ENCODE results near the gene ZNF200.
A peak's percentile ranks its signal among the peaks of the same experiment; 100 is the strongest.
"Not testable (repeated sequence)": the region's sequence is repeated elsewhere in the genome, so short reads cannot be mapped to it uniquely, and the experiment has no call there.

The ZNF200 gene

DNA sequence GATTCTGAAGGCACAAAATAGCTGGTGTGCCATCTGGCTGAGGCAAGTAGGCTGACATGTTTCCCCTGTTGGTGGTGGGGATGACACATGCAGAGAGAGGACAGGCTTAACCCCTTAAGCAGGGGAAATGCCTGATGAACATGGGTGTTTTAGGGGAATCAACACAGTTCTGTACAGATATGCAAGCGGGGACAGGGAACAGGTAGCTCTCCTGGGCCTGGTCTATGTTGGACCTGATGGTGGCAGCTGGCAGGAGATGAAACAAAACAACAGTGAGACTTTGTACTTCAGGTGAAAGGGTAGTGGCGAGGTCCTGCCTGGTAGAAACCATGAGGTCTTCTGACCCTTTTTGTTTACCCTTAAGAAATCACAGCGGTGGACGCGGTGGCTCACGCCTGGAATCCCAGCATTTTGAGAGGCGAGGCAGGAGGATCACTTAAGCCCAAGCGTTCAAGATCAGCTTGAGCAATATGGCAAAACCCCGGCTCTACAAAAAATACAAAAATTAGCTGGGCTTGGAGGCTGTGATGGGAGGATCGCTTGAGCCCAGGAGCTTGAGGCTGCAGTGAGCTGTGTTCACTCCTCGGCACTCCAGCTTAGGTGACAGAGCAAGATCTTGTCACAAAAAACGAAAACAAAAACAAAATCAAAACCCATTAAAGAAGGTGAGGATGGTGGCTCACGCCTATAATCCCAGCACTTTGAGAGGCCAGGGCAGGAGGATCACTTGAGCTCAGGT, 36.5 kb downstream of the ZNF200 start:
- DNase-seq (ENCODE audit: low spot score) = no peak

DNA sequence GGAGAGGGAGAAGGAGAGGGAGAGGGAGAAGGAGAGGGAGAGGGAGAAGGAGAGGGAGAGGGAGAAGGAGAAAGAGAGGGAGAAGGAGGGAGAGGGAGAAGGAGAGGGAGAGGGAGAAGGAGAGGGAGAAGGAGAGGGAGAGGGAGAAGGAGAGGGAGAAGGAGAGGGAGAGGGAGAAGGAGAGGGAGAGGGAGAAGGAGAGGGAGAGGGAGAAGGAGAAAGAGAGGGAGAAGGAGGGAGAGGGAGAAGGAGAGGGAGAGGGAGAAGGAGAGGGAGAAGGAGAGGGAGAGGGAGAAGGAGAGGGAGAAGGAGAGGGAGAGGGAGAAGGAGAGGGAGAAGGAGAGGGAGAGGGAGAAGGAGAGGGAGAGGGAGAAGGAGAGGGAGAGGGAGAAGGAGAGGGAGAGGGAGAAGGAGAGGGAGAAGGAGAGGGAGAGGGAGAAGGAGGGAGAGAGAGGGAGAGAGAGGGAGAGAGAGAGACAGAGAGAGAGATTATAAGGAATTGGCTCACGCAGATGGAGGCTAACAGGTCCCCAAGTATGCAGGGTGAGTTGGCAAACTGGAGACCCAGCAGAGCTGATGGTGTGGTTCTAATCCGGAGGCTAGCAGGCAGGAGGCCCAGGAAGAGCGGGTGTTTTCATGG, 37.1 kb downstream of the ZNF200 start:
- DNase-seq (ENCODE audit: low spot score) = not testable (repeated sequence)

DNA sequence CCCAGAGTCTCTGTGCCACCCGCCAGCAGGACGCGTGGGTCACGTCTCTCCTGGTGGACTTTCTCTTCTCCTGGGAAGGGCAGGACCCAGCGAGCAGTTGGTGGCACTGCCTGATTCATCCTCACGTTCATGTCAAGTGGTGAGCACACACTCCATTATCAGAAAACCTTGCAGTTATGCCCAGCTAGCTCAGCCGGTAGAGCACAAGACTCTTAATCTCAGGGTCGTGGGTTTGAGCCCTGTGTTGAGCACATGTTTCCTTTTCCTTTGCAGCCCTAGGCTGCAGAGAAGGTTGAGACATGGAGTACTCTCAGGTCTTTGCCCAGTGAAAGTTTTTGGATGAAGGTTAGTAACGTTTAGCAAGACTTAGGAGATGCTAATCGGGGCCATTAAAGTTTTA, 39.0 kb downstream of the ZNF200 start:
- DNase-seq (ENCODE audit: low spot score) = no peak

DNA sequence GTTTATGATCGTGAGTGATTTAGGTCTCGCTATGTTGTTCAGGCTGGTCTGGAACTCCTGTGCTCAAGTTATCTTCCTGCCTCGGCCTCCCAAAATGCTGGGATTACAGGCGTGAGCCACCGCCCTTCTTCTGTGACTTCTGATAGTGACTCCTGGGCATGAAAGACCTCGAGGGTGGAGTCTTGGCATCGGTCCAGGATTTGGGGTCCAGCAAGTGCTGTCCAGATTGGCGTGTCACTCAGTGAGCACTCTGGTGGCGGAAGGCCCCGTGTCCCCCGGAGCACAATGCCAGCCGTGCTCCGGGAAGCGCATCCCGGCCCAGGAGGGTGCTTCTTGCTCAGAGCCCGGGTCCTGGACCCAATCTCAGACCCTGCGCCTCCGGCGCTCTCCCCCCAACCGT, 40.2 kb downstream of the ZNF200 start:
- no peak for DNase-seq (ENCODE audit: low spot score)

DNA sequence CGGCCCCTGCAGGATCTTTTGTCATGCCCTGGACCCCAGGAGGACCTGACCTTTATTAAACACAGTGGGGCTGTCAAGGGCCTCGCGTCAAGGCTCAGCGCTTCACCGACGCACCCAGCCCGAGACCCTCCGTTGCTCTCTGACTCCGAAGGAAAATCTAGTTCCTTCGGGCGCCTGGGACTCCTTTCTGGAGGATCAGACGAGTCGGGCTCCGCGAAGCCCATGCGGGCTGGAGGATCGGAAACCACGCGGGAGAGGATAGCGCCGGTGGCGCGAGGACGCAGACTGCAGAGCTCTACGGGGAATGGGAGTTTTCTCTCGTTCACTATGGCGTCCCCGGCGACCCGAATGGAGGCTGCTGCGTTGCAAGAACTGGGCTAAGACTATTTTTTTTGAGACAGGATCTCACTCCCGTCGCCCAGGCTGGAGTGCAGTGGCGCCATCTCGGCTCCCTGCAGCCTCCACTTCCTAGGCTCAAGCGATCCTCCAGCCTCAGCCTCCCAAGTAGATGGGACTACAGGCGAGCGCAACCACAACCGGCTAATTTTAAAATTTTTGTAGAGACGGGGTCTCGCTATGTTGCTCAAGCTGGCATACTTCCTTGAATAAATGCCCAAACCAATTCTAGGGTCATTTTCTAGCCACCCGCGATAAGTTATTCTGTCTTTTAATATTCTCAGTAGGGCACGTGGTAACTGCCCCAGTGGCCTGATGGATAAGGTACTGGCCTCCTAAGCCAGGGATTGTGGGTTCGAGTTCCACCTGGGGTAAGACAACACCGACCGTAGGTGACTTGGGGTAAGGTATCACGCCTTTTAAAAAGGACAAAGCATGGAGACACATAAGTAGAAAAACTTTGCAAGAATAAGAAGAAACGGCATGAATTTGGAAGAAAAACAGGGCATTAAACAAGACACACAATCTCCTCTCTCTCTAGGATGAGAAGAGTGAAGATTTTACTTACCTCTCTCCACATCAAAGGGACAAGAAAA, 41.4 kb downstream of the ZNF200 start:
- no peak for DNase-seq (ENCODE audit: low spot score)

DNA sequence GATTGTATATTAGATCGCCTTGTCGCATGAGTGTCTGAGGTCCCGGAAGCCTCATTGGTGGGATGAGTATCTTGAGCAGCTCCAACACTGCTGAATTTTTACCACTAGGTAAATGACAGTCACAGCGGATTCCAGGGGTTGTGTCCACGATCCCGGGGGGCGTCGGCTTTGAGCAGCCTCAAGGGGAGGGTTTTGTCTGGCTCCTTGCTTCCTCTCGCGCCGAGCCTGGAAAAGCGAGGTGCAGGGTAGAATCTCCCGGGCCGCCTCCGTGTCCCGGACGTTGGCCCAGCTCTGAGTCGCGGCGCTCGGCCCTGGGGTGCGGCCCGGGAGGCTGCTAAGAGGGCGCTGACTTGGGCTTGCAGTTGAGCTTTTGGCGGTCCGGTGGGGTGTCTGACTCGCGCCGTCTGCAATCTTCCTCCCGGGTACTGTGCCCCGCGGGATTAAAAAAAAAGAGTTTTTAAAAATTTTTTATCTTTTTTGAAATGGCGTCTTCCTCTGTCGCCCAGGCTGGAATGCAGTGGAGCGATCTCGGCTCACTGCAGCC, 42.4 kb downstream of the ZNF200 start:
- no peak for DNase-seq (ENCODE audit: low spot score)

DNA sequence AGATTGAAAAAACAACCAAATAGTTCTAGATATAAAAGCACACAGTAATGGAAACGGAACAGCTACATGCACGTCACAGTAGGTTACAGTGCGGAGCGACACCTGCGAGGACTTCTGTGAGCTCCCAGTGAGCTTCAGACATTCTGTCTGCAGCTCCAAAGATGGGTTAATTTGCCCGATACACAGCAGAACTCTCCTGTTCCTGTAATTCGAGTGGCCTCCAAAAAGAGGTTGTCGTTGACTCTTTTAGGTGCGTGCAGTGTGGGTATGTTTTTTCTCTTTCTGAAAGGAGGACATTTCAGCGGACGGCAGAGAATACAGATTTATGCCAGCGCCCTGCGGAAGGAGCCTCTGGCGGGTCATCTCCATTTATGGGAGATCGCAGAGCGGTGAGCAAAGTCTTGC, 44.0 kb downstream of the ZNF200 start:
- DNase-seq (ENCODE audit: low spot score) = no peak

DNA sequence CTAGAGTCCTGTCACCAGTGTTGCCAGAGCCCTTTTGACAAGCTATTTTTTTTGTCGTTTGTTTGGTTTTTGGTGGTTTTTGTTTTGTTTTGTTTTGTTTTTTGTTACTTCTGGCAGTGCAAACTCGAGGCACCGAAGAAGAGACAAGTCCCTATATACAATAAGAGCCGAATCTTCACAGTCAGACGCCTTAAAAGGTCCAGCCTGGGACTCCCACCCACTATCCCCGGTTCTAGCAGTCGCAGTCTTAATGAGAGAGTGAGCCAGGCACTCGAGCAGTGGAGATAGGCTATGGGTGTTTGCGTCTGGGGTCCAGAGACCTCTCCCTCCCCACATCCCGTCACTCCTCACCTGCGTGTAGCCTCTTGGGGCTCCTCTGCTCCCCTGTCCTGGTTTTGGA, 45.1 kb downstream of the ZNF200 start:
- DNase-seq (ENCODE audit: low spot score) = no peak

DNA sequence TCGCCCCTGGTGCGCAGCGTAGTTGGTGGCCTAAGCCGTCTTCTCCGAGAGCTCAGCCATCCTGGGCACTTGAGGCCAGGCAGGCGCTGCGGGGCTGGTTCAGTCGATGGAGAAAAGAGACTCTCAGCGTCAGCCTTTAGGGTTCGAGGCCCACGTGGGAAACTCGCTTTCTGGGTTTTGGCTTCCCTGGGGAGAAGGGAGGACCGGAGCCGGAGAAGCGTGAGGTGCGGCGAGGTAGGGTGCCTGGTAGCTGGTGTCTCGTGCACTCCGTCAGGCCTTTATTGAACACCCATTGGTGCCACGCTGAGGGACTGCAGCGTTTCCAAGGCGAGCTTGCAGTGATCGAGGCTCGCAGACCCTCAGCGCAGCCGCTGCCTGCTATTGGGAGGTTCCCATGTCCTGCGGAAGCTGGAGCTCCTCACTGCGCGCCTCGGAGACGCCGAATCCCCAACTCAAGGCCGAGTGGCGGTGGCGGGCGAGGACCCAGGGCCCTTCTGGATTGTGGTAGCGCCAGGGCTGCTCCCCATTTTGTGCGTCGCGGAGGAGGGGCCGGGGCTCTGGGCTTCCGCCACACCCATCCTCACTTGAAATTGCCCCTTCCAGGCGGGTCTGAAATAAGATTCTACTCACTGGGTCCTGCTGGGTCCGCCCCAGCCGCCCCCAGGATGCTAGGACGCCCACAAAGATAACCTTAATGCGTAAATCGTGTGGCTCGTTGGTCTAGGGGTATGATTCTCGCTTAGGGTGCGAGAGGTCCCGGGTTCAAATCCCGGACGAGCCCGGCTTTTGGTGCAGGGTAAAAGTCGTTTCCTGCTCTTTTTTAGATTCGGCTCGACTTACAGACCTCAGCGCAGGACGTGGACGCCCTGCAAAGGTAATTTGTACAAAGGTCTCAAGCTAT, 45.8 kb downstream of the ZNF200 start:
- DNase-seq (ENCODE audit: low spot score) = no peak

DNA sequence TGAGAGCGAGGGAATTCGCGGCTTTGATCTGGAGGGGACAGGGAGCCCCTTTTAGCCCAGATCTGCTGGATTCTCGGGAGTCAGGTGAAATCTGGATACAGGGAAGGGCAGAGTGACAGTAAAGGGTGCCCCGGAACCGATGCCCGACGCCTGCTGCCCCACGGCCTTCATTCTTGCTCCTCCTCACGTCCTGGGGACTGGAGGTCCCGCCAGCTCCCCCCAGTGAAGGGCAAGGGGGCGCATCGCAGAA, 46.4 kb downstream of the ZNF200 start:
- no peak for DNase-seq (ENCODE audit: low spot score)

DNA sequence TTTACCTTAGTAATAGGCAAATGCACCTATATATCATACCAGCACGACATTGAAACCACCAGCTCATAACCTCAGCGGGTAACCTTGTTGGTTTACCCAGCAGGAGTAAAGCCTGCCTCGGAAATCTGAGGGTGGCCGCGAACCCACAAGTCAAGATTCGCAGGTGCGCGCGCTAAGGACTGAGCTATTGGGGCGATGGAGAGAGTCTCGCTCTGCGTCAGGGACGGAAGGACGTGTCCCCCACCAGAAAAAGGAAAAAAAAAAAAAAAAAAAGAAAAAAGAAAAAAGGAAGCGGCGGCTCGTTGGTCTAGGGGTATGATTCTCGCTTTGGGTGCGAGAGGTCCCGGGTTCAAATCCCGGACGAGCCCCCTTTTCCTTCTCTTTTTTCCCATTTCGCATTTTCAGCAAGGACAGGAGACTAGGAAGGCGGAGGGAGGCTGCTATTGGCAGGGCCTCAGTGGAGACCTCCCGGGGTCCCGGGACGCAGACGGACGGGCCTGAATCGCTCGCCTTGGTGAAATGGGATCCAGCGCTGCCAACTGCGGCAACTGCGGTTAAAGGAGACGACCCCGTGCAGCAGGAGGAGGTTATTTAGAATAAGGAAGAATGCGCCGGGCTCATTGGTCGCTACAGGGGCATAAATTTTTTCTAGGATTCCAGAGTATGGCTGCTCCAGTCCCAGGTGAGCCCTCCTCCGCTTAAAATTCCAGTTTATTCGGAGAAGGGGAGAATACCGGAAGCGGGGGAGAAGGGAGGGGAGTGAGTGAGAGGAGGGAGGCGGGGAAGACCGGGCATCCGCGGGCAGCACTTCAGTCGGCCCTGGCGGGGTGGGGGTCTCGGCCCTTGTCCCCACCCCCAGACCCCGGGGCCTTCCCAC, 46.9 kb downstream of the ZNF200 start, which contains the start of gene OR1F1:
OR1F1 (plus strand) TSS at position 407 of the 877 bp plus-strand sequence.
- no peak for DNase-seq (ENCODE audit: low spot score)

DNA sequence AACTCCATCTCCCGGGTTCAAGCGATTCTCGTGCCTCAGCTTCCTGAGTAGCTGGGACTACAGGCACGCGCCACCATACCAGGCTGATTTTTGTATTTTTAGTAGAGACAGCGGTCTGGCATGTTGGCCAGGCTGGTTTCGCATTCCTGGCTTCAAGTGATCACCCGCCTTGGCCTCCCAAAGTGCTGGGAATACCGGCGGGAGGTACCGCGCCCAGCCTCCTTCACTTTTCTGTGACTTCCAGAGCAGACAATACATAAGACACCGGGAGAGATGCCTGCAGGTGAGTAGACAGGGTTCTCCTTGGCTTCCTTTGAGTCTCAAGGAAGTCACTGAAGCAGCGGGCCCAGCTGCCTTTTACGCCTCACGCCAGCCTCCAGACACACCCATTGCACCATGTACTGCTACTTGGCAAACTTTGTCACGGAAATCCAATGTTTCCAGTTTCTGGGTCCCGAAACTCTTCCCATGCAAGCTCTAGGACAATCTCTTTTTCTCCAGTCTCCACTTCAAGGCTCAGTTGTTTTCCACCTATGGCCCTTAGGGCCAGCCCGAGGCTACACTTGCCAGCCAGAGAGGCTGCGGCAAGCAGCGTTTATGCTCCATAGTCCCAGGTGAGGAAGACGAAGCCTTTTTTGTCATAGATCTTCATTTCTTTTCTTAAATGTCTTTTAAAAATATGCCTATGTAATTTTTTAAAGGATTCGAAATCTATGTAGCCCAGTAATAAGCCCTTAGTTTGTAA, 47.8 kb downstream of the ZNF200 start:
- DNase-seq (ENCODE audit: low spot score) = no peak

DNA sequence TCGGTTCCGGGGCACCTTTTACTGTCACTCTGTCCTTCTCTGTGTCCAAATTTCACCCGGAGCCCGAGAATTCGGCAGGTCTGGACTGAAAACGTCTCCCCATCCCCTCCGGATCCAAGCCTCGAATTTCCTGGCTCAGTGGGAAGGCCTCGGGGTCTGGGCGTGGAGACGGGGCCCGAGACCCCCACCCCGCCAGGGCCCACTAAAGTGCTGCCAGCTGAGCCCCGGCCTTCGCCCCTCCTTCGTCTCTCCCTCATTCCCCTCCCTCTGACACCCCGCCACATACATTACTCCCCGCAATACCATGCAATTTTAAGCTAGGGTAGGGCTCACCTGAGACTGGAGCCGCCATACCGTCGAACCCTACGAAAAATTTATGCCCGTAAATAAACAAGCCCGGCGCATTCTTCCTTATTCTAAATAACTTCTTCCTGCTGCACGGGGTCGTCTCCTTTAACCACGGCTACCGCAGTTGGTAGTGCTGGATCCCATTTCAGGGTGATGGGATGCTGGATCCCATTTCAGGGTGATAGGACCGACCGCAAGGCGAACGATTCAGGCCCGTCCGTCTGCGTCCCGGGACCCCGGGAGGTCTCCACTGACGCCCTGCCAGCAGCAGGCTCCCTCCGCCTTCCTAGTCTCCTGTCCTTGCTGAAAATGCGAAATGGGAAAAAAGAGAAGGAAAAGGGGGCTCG, 51.4 kb downstream of the ZNF200 start:
- DNase-seq (ENCODE audit: low spot score) = no peak

DNA sequence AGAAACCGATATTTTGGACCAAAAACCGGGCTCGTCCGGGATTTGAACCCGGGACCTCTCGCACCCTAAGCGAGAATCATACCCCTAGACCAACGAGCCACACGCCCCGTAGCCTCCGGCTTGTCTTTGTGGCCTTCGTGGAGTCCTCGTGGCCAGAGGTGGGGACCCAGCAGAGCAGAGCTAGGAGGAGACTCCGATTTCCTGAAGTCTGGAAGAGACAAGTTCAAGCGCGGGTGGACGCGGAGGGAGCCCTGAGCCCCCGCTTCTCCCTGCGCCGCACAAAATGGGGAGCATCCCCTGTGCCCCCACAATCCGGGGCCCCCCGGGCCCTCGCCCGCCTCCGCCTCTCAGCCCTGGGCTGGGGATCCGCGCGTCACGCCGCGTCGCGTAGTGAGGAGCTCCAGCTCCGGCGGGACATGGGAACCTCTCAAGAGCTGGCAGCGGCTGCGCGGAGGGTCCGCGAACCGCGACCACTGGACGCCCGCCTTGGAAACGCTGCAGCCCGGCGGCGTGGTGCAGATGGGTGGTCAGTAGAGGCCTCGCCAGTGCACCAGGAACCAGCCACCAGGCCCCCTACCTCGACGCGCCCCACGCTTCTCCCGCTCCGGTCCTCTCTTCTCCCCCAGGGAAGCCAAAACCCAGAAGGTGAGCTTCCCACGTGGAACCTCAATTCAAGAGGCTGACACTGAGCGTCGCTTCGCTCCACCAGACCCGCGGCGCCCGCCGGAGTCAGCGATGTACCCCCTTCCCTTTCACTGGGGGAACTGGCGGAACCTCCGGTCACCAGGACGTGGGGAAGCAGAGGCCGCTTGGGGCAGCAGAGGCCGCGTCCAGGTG, 52.1 kb downstream of the ZNF200 start:
- peak; percentile 11 for DNase-seq (ENCODE audit: low spot score)

DNA sequence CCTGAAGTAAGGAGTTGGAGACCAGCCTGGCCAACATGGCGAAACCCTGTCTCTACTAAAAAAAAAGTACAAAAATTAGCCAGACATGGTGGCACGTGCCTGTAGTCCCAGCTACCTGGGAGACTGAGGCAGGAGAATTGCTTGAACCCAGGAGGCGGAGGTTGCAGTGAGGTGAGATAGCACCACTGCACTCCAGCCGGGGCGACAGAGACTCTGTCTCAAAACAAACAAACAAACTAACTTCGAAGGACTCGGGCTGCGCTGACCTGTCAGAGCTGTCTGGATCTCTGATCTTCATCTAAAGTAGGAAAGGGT, 52.7 kb downstream of the ZNF200 start:
- DNase-seq (ENCODE audit: low spot score) = not testable (repeated sequence)

DNA sequence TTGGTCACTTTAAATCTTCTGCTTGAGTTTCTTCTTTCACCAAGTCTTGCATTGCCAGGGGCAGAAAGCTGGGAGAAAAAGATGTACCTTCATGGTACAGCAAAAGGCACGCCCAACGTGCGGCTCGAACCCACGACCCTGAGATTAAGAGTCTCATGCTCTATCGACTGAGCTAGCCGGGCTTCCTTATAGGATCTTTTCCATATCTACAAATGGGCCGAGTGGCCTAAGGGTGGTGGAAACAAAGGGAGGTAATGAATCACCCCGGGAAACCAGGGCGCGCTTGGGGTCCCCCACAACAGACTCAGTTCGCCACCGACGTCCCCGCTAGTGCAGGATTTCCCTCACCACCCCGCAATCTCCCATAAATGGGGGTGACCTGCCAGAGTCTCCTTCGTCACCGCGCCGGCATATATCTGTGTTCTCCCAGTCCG, 54.5 kb downstream of the ZNF200 start:
- no peak for DNase-seq (ENCODE audit: low spot score)

DNA sequence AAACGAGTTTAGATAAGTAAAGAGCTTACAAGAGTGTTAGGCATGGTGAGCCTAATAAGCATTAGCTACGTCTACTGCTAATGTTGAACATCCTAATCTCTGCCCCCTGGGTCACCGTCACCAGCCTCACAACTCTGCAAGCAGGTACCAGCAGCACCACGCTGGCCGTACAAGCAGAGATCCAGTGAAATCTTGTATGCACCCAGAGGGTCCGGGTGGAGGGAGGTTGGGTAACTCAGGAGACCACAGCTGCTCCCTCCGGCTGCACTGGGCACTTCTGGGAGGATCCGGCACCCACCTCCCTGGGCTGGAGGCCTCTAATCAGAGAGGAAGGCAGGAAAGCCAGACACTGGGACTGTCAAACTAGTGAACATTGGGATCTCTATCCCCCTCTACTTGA, 55.3 kb downstream of the ZNF200 start:
- no peak for DNase-seq (ENCODE audit: low spot score)
